ENCODE results near the gene BAHD1. TPM values are rescaled to one million over a fixed set of nuclear protein-coding genes. Genes with fewer than 3 reads are reported as not detected.

BAHD1 gene
- total RNA-seq, 1 experiment from 2014 or later = 10.3 TPM

DNA sequence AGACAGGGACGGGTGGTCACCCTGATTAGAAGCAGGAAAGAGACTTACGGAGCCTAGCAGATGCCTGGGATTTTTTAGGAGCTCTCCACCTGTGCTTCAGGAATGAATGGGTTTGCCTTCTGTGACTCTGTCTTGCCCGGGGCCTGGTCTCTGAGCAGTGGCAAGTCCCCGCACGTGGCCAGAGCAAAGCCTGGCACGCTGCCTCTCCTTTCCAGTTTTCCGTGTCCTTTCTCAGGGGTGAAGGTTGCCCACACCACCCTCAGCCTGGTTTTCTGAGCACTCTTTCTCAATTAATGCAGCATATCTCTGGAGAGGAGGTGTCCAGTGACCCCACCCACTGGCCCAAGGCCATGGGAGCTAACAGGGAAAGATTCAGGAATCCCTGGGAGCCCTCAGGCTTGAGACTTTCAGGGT is 15.6 kb downstream of the BAHD1 start:
- no peak overlapping the region for H3K4me3 ChIP-seq (ENCODE audit: low read length)
- H3K36me3 ChIP-seq (ENCODE audit: insufficient read depth, low read length) = no peaks in the 10 kb centered on the region
- H3K27ac ChIP-seq (ENCODE audit: low read length) = no peak overlapping the region
- no peak overlapping the region for H3K4me2 ChIP-seq (ENCODE audit: low read depth, low read length, poor library complexity, severe bottlenecking)
- no peak overlapping the region for H3K9ac ChIP-seq (ENCODE audit: low read length)
- peaks cover 73% of the 10 kb centered on the region for H3K79me2 ChIP-seq (ENCODE audit: low read length)
- H3K9me3 ChIP-seq (ENCODE audit: low read length) = no peaks in the 10 kb centered on the region
- peaks cover 17% of the 10 kb centered on the region for H3K4me1 ChIP-seq (ENCODE audit: low read length)
- no peak overlapping the region for H2AFZ ChIP-seq (ENCODE audit: low read length)
- DNase-seq = no peak
- no peaks in the 10 kb centered on the region for H3K27me3 ChIP-seq (ENCODE audit: low read length)
- H3K9me2 ChIP-seq (replicated peaks; ENCODE audit: insufficient read depth, low read length) = no peaks in the 10 kb centered on the region
- peaks cover 16% of the 10 kb centered on the region; the same call in 1 of the 2 replicates for H4K20me1 ChIP-seq (ENCODE audit: insufficient read depth, low read depth, low read length)

DNA sequence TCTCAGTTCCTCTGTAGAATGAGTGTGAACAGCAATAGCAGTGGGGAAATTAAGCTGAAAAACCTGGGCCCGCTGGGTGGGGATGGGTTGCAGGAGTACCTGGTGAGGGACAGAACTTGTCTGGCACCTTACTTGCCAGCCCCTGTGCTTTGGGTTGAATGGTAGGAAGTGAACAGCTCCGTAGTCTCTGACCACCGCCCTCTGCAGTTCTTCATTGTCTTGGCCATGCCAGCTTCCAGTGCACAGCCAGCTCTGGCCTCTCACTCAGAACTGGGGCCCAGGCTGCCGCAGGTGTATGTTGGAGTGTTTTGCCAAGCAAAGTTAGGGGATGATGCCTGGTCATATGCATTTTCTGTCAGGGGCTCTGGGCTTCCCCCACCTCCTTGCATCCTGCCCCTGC is 16.0 kb downstream of the BAHD1 start:
- no peaks in the 10 kb centered on the region for H3K9me2 ChIP-seq (replicated peaks; ENCODE audit: insufficient read depth, low read length)
- no peak overlapping the region for H3K4me3 ChIP-seq (ENCODE audit: low read length)
- H3K27ac ChIP-seq (ENCODE audit: low read length) = no peak overlapping the region
- H3K4me1 ChIP-seq (ENCODE audit: low read length) = peaks cover 13% of the 10 kb centered on the region
- no peaks in the 10 kb centered on the region for H3K9me3 ChIP-seq (ENCODE audit: low read length)
- H3K27me3 ChIP-seq (ENCODE audit: low read length) = no peaks in the 10 kb centered on the region
- no peak overlapping the region for H3K9ac ChIP-seq (ENCODE audit: low read length)
- H3K36me3 ChIP-seq (ENCODE audit: insufficient read depth, low read length) = no peaks in the 10 kb centered on the region
- no peak overlapping the region for H2AFZ ChIP-seq (ENCODE audit: low read length)
- no peak for DNase-seq
- H3K79me2 ChIP-seq (ENCODE audit: low read length) = peaks cover 68% of the 10 kb centered on the region
- H3K4me2 ChIP-seq (ENCODE audit: low read depth, low read length, poor library complexity, severe bottlenecking) = no peak overlapping the region
- peaks cover 11% of the 10 kb centered on the region; the same call in 1 of the 2 replicates for H4K20me1 ChIP-seq (ENCODE audit: insufficient read depth, low read depth, low read length)

DNA sequence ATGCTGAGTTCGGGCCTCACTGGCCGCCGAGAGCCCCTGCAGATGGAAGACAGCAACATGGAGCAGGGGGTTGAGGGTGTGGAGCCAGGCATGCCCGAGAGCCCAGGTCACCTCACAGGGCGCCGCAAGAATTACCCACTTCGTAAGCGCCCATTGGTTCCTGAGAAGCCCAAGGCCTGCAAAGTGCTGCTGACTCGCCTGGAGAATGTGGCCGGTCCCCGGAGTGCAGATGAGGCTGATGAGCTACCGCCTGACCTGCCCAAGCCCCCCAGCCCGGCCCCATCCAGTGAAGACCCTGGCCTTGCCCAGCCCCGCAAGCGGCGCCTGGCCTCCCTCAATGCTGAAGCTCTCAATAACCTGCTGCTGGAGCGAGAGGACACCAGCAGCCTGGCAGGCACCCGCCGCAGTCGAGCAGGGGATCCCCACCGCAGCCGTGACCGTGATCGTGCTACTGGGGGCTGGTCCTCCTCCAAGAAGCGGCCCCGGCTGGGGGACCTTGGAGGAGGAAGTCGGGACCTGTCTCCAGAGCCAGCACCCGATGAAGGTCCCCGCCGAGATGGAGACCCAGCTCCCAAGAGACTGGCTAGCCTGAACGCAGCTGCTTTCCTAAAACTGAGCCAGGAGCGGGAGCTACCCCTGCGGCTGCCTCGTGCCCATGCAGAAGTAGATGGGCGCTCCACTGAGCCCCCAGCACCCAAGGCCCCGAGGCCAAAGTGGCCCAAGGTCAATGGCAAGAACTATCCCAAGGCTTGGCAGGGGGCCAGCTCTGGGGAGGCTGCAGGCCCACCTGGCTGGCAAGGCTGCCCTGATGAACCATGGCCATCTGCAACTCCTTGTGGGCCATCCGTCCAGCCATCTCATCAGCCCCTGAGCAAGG is 18.0 kb downstream of the BAHD1 start:
- H3K27ac ChIP-seq (ENCODE audit: low read length) = no peak overlapping the region
- no peaks in the 10 kb centered on the region for H3K27me3 ChIP-seq (ENCODE audit: low read length)
- H2AFZ ChIP-seq (ENCODE audit: low read length) = no peak overlapping the region
- H3K4me2 ChIP-seq (ENCODE audit: low read depth, low read length, poor library complexity, severe bottlenecking) = no peak overlapping the region
- H3K9me3 ChIP-seq (ENCODE audit: low read length) = no peaks in the 10 kb centered on the region
- no peaks in the 10 kb centered on the region for H3K36me3 ChIP-seq (ENCODE audit: insufficient read depth, low read length)
- no peaks in the 10 kb centered on the region for H3K9me2 ChIP-seq (replicated peaks; ENCODE audit: insufficient read depth, low read length)
- peaks cover 49% of the 10 kb centered on the region for H3K79me2 ChIP-seq (ENCODE audit: low read length)
- H4K20me1 ChIP-seq (ENCODE audit: insufficient read depth, low read depth, low read length) = peaks cover 6% of the 10 kb centered on the region; the same call in 1 of the 2 replicates
- no peak overlapping the region for H3K9ac ChIP-seq (ENCODE audit: low read length)
- no peaks in the 10 kb centered on the region for H3K4me1 ChIP-seq (ENCODE audit: low read length)
- H3K4me3 ChIP-seq (ENCODE audit: low read length) = no peak overlapping the region
- DNase-seq = no peak

DNA sequence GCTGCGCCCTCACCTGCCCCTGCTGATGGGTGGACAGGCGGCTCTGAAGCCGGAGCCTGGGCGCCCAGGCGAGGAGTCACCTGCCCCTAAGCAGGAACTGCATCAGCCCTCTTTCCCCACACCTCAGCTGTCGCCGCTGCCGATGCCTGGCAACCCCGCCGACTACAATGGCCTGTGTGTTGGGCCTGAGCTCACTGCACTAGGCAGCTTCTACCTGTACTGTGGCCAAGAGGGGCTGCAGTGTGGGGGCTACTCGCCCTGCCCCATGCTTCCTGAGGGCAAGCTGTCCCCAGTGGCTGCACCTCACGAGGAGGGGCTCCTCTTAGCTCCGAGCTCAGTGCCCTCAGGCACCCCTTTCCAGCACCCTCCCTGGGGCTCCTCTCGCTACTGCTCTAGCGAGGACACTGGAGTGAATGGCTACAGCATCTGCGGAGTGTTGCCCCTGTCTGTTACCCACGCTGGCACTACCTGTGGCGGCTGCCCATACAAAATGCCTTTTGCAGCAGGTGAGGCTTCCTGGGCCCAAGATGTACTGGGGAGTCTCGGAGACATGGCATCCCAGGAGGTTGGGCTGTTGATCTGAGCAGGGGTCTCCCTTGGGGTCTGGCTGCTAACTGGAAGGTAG is 18.8 kb downstream of the BAHD1 start:
- Histone ChIP-seq H3K27ac (ENCODE audit: low read length) (no peak overlapping the region), H3K4me1 (ENCODE audit: low read length) (no peaks in the 10 kb centered on the region), H3K36me3 (ENCODE audit: insufficient read depth, low read length) (no peaks in the 10 kb centered on the region), H3K4me2 (ENCODE audit: low read depth, low read length, poor library complexity, severe bottlenecking) (no peak overlapping the region), H3K4me3 (ENCODE audit: low read length) (no peak overlapping the region), H4K20me1 (ENCODE audit: insufficient read depth, low read depth, low read length) (peaks cover 6% of the 10 kb centered on the region; the same call in 1 of the 2 replicates), H3K27me3 (ENCODE audit: low read length) (no peaks in the 10 kb centered on the region), H3K79me2 (ENCODE audit: low read length) (peaks cover 41% of the 10 kb centered on the region), H3K9ac (ENCODE audit: low read length) (no peak overlapping the region), H2AFZ (ENCODE audit: low read length) (no peak overlapping the region), H3K9me2 (replicated peaks; ENCODE audit: insufficient read depth, low read length) (no peaks in the 10 kb centered on the region), H3K9me3 (ENCODE audit: low read length) (no peaks in the 10 kb centered on the region)
- DNase-seq = no peak

DNA sequence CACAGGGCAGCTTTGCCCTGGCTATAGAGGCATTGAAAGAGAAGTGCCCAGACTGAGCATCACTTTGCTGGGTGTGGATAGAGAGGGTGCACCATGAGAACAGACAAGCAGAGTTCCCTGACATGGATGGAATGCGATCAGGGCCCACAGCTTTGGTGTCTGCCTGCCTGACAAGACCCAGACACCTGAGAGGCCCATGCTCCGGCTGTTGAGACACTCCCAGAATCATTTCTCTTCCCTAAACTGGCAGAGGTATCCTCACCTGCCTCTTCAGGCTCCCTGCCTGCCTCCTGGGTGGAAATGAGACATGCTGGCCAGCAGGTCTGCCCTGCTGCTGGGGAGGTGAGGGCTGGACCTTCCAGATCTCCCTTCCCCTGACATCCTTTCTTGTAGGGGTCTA is 19.7 kb downstream of the BAHD1 start:
- H3K27me3 ChIP-seq (ENCODE audit: low read length) = no peaks in the 10 kb centered on the region
- H4K20me1 ChIP-seq (ENCODE audit: insufficient read depth, low read depth, low read length) = 0 out of 2 replicates have a peak, but pooled peaks cover 4% of the 10 kb centered on the region
- H3K4me3 ChIP-seq (ENCODE audit: low read length) = no peak overlapping the region
- no peak overlapping the region for H2AFZ ChIP-seq (ENCODE audit: low read length)
- no peak overlapping the region for H3K27ac ChIP-seq (ENCODE audit: low read length)
- H3K4me1 ChIP-seq (ENCODE audit: low read length) = no peaks in the 10 kb centered on the region
- DNase-seq = no peak
- no peaks in the 10 kb centered on the region for H3K9me3 ChIP-seq (ENCODE audit: low read length)
- no peaks in the 10 kb centered on the region for H3K9me2 ChIP-seq (replicated peaks; ENCODE audit: insufficient read depth, low read length)
- H3K79me2 ChIP-seq (ENCODE audit: low read length) = peaks cover 32% of the 10 kb centered on the region
- no peak overlapping the region for H3K4me2 ChIP-seq (ENCODE audit: low read depth, low read length, poor library complexity, severe bottlenecking)
- H3K9ac ChIP-seq (ENCODE audit: low read length) = no peak overlapping the region
- H3K36me3 ChIP-seq (ENCODE audit: insufficient read depth, low read length) = no peaks in the 10 kb centered on the region

DNA sequence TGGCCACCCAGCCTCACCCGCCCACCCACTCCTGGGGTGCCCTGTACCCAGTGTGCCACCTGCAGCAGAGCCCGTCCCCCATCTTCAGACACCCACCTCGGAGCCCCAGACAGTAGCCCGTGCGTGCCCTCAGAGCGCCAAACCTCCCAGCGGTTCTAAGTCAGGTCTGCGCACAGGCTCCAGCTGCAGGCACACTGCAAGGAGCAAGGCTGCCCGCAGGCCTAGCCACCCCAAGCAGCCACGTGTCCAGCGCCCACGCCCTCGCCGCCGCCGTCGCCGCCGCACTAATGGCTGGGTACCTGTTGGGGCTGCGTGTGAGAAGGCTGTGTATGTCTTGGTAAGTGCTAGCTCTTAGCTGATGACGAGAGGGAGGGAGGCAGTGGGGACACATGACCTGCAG is 21.2 kb downstream of the BAHD1 start:
- Histone ChIP-seq H3K9me3 (ENCODE audit: low read length) (no peaks in the 10 kb centered on the region), H3K4me2 (ENCODE audit: low read depth, low read length, poor library complexity, severe bottlenecking) (no peak overlapping the region), H3K9ac (ENCODE audit: low read length) (no peak overlapping the region), H3K4me1 (ENCODE audit: low read length) (no peaks in the 10 kb centered on the region), H2AFZ (ENCODE audit: low read length) (no peak overlapping the region), H3K27ac (ENCODE audit: low read length) (no peak overlapping the region), H3K36me3 (ENCODE audit: insufficient read depth, low read length) (no peaks in the 10 kb centered on the region), H3K27me3 (ENCODE audit: low read length) (no peaks in the 10 kb centered on the region), H3K9me2 (replicated peaks; ENCODE audit: insufficient read depth, low read length) (no peaks in the 10 kb centered on the region), H4K20me1 (ENCODE audit: insufficient read depth, low read depth, low read length) (no peaks in the 10 kb centered on the region), H3K4me3 (ENCODE audit: low read length) (no peak overlapping the region), H3K79me2 (ENCODE audit: low read length) (peaks cover 17% of the 10 kb centered on the region; the same call in 1 of the 2 replicates)
- DNase-seq = no peak

DNA sequence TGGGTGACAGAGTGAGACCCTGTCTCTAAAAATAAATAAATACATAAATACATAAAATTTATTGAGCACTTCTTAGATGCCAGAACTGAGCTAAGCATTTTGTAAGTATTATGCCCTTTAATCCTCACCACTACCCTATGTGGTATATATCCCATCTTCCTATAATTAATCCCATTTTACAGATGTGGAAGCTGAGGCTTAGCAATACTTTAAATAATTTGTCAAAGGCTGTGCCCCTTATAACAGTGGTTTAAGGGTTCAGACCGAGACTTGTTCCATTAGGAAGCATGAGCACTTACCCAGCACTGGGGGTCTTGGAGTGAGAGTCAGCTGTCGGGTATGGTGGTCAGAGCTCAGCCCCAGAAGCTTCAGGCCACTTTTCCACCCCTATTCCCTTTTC is 22.5 kb downstream of the BAHD1 start:
- Histone ChIP-seq H3K9me2 (replicated peaks; ENCODE audit: insufficient read depth, low read length) (no peaks in the 10 kb centered on the region), H2AFZ (ENCODE audit: low read length) (no peak overlapping the region), H3K79me2 (ENCODE audit: low read length) (peaks cover 7% of the 10 kb centered on the region; the same call in 1 of the 2 replicates), H3K9ac (ENCODE audit: low read length) (no peak overlapping the region), H3K9me3 (ENCODE audit: low read length) (no peaks in the 10 kb centered on the region), H3K36me3 (ENCODE audit: insufficient read depth, low read length) (no peaks in the 10 kb centered on the region), H3K4me1 (ENCODE audit: low read length) (no peaks in the 10 kb centered on the region), H4K20me1 (ENCODE audit: insufficient read depth, low read depth, low read length) (no peaks in the 10 kb centered on the region), H3K4me3 (ENCODE audit: low read length) (no peak overlapping the region), H3K27me3 (ENCODE audit: low read length) (no peaks in the 10 kb centered on the region), H3K4me2 (ENCODE audit: low read depth, low read length, poor library complexity, severe bottlenecking) (no peak overlapping the region), H3K27ac (ENCODE audit: low read length) (no peak overlapping the region)
- DNase-seq = no peak

DNA sequence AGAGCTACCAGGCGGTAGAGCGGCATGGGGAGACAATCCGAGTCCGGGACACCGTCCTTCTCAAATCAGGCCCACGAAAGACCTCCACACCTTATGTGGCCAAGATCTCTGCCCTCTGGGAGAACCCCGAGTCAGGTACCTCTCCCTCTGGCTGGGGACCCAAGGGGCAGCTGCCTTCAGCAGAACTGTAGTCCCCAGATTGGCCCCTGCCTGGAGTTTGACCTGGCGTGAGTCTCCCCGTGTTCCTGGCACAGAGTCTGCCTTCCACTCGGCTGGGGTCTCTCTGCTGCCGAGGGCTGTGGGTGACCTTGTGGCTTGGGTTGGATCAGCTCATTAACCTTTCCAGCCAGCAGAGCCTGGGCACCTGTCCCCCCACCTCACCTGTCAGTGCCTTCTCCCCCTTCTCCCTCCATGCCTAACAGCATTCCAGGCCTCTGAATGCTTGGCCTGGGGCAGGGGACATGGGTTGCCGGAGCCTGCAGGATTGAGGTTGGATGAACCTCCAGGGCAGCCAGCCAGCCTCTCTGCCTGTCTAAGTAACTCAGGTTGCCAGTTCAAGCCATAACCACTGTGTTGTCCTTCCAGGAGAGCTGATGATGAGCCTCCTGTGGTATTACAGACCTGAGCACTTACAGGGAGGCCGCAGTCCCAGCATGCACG is 23.3 kb downstream of the BAHD1 start:
- Histone ChIP-seq H2AFZ (ENCODE audit: low read length) (no peak overlapping the region), H3K9ac (ENCODE audit: low read length) (no peak overlapping the region), H3K79me2 (ENCODE audit: low read length) (peaks cover 7% of the 10 kb centered on the region; the same call in 1 of the 2 replicates), H3K27me3 (ENCODE audit: low read length) (no peaks in the 10 kb centered on the region), H4K20me1 (ENCODE audit: insufficient read depth, low read depth, low read length) (no peaks in the 10 kb centered on the region), H3K4me1 (ENCODE audit: low read length) (no peaks in the 10 kb centered on the region), H3K9me2 (replicated peaks; ENCODE audit: insufficient read depth, low read length) (no peaks in the 10 kb centered on the region), H3K9me3 (ENCODE audit: low read length) (no peaks in the 10 kb centered on the region), H3K36me3 (ENCODE audit: insufficient read depth, low read length) (no peaks in the 10 kb centered on the region), H3K27ac (ENCODE audit: low read length) (no peak overlapping the region), H3K4me3 (ENCODE audit: low read length) (no peak overlapping the region), H3K4me2 (ENCODE audit: low read depth, low read length, poor library complexity, severe bottlenecking) (no peak overlapping the region)
- no peak for DNase-seq
